ENCODE data around the gene FBXO7. TPM values are rescaled to one million over a fixed set of nuclear protein-coding genes. Genes with fewer than 3 reads are reported as not detected.

The FBXO7 gene
- total and polyA plus RNA-seq, 12 donors, result 52.0 to 183 (median 112) TPM

- WGBS, 4 donors, result 62 to 64% (median 63%) methylated on average over 3 of the region's 3 CpGs
- no peak for TF ChIP-seq POLR2A (IDR thresholded peaks at IDR 0.05)
- TF ChIP-seq, protein P1, sequence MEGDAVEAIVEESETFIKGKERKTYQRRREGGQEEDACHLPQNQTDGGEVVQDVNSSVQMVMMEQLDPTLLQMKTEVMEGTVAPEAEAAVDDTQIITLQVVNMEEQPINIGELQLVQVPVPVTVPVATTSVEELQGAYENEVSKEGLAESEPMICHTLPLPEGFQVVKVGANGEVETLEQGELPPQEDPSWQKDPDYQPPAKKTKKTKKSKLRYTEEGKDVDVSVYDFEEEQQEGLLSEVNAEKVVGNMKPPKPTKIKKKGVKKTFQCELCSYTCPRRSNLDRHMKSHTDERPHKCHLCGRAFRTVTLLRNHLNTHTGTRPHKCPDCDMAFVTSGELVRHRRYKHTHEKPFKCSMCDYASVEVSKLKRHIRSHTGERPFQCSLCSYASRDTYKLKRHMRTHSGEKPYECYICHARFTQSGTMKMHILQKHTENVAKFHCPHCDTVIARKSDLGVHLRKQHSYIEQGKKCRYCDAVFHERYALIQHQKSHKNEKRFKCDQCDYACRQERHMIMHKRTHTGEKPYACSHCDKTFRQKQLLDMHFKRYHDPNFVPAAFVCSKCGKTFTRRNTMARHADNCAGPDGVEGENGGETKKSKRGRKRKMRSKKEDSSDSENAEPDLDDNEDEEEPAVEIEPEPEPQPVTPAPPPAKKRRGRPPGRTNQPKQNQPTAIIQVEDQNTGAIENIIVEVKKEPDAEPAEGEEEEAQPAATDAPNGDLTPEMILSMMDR (IDR thresholded peaks at IDR 0.05), result no peak
- no peaks in the 10 kb centered on the region for H3K36me3 ChIP-seq (replicated peaks in 1 of 2)
- H3K4me3 ChIP-seq, result no peak overlapping the region
- DNase-seq, result no peak
- intact Hi-C loops (cut with DNase I), result no loop called here
- H3K9me3 ChIP-seq (replicated peaks in 1 of 3), result no peaks in the 10 kb centered on the region
- peaks cover 12% of the 10 kb centered on the region for H3K27me3 ChIP-seq
- H3K4me1 ChIP-seq (replicated peaks in 1 of 2), result no peaks in the 10 kb centered on the region
- no peak overlapping the region for H3K27ac ChIP-seq
These were observed 12.2 kb upstream of the FBXO7 start for GRCh38 chr22:32462452-32462851.

- intact Hi-C loops (cut with DNase I), result loop anchor here in 1 of 2 donors (5.0 kb wide), 1 partner anchor 48 kb away; no protein-coding TSS in a partner anchor
- Histone ChIP-seq H3K27me3 (peaks cover 8% of the 10 kb centered on the region), H3K36me3 (replicated peaks in 1 of 2) (no peaks in the 10 kb centered on the region), H3K9me3 (replicated peaks in 1 of 3) (no peaks in the 10 kb centered on the region), H3K27ac (no peak overlapping the region), H3K4me1 (replicated peaks in 1 of 2) (no peaks in the 10 kb centered on the region), H3K4me3 (no peak overlapping the region)
- TF ChIP-seq POLR2A (IDR thresholded peaks at IDR 0.05), result no peak
- TF ChIP-seq, protein P1 (IDR thresholded peaks at IDR 0.05), result no peak
- DNase-seq, result no peak
- WGBS, 4 donors, result 74 to 93% (median 90%) methylated on average over 3 of the region's 3 CpGs
These were observed 8.9 kb upstream of the FBXO7 start for GRCh38 chr22:32465661-32466060.

DNA sequence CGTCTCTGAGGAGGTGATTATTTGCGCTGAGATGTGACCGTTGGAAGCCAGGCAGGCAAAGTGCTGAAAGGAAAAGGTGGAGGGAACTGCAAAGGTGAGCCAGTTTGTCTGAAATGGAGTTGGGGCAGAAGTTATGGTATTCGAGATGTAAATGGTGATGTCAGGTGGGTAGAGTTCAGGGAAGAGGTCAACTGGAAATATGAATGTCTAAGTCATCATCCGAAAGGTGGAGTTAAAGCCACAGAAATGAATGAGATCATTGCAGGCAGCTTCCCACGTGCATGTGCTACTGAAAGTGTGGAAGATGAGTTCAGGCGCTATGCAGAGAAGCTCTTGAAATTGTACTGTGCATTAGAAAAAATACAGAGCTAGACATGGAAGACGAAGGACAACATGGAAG is 8.1 kb upstream of the FBXO7 start:
- H3K36me3 ChIP-seq (replicated peaks in 1 of 2), result no peaks in the 10 kb centered on the region
- H3K9me3 ChIP-seq (replicated peaks in 1 of 3), result no peaks in the 10 kb centered on the region
- peaks cover 8% of the 10 kb centered on the region for H3K27me3 ChIP-seq
- H3K4me3 ChIP-seq, result no peak overlapping the region
- H3K4me1 ChIP-seq (replicated peaks in 1 of 2), result no peaks in the 10 kb centered on the region
- WGBS, 4 donors, result 71 to 76% (median 73%) methylated on average over 8 of the region's 8 CpGs
- DNase-seq, result no peak
- TF ChIP-seq POLR2A (IDR thresholded peaks at IDR 0.05), result no peak
- TF ChIP-seq, protein P1 (IDR thresholded peaks at IDR 0.05), result no peak
- intact Hi-C loops (cut with DNase I), result loop anchor here in 1 of 2 donors (5.0 kb wide), 1 partner anchor 49 kb away; no protein-coding TSS in a partner anchor
- no peak overlapping the region for H3K27ac ChIP-seq

DNA sequence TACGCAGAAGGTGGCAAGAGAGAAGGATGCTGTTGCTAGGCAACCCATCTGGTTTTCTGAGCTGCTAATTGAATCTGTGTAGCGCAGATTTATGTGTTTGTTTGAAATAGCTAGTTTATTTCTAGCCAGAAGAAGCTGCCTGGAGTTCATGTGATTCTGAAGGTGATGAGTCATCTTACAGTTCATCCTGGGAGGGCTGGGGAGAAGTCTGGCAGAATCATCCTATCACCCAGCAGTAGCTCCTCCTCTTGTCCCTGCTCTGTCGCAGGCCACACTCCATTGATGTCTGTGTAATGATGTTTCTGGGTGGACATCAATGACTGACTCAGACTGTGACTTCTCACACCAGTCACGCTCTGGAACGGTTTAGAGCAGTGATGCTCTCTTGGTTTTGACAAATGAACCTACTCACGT is 4.8 kb upstream of the FBXO7 start:
- peaks cover 8% of the 10 kb centered on the region for H3K27me3 ChIP-seq
- peak; percentile 59 to 91 (median 76) for DNase-seq
- H3K27ac ChIP-seq, result peak overlapping the region in 2 of 5 donors; percentile 18 to 75
- 21 to 30% (median 25%) methylated on average over 6 of the region's 6 CpGs for WGBS, 4 donors
- no peak overlapping the region for H3K4me3 ChIP-seq
- intact Hi-C loops (cut with DNase I), result loop anchor here in 1 of 2 donors (5.0 kb wide), 1 partner anchor 53 kb away; no protein-coding TSS in a partner anchor
- H3K9me3 ChIP-seq (replicated peaks in 1 of 3), result no peaks in the 10 kb centered on the region
- H3K36me3 ChIP-seq (replicated peaks in 1 of 2), result no peaks in the 10 kb centered on the region
- TF ChIP-seq, protein P1 (IDR thresholded peaks at IDR 0.05), result no peak
- peak in 1 of 2 donors; percentile 25 for TF ChIP-seq POLR2A (IDR thresholded peaks at IDR 0.05)
- H3K4me1 ChIP-seq (replicated peaks in 1 of 2), result peaks cover 5 to 8% of the 10 kb centered on the region in 2 donors

Measured in adrenal gland (tissue), 12 donors.